IMR-90 (cell line): ENCODE data around the gene CCDC69. TPM values are rescaled to one million over a fixed set of nuclear protein-coding genes. Genes with fewer than 3 reads are reported as not detected.

ENCODE experiments used
- ATAC-seq: fragments of 200-7000 bp; cut with Tn5 transposase; 2 replicates; pipeline ENCODE4 v1.9.1; 2020; ENCODE audit warnings: low read depth, mild to moderate bottlenecking, moderate library complexity
- BruUV-seq: library from RNA; stranded (reverse); fragments of 400-500 nt; replicated peaks from 2 replicates; lab custom pipeline; 2021; lab: Mats Ljungman, UMichigan
- CTCF ChIA-PET: fragments of 300-600 bp; formaldehyde crosslinking; extraction: SDS; loops from one replicate; lab custom pipeline; 2021; ENCODE audit warnings: antibody characterized with exemption; lab: Yijun Ruan, JAX
- POLR2A ChIA-PET: fragments of 300-600 bp; sonication (Branson Sonifier 250); formaldehyde crosslinking; loops from one replicate; lab custom pipeline; 2022; ENCODE audit warnings: antibody characterized with exemption; ENCODE audit not compliant: unreplicated experiment; lab: Charles Lee
- DNase-seq: peaks from one replicate; pipeline ENCODE4 v3.0.0; 2013
- H2AFZ ChIP-seq: replicated peaks from 2 replicates; pipeline ENCODE3; 2013; ENCODE audit warnings: low read length, mild to moderate bottlenecking; ENCODE audit not compliant: poor library complexity
- H2AK5ac ChIP-seq: 2 replicates; pipeline ENCODE4 v1.6.1; 2013; ENCODE audit warnings: low read depth, low read length, inconsistent platforms
- H2AK9ac ChIP-seq: replicated peaks from 2 replicates; pipeline ENCODE3; 2013; ENCODE audit warnings: mild to moderate bottlenecking, low read depth, low read length, moderate library complexity; ENCODE audit not compliant: poor library complexity
- H2BK120ac ChIP-seq: 2 replicates; pipeline ENCODE4 v1.6.1; 2013; ENCODE audit warnings: low read depth, low read length, inconsistent platforms
- H2BK15ac ChIP-seq: 3 replicates; pipeline ENCODE4 v1.6.1; 2013; ENCODE audit warnings: low read depth, low read length, inconsistent platforms
- H2BK20ac ChIP-seq: 2 replicates; pipeline ENCODE4 v1.6.1; 2013; ENCODE audit warnings: low read depth, mild to moderate bottlenecking, inconsistent platforms, low read length, moderate library complexity
- H2BK5ac ChIP-seq: 2 replicates; pipeline ENCODE4 v1.6.1; 2013; ENCODE audit warnings: mild to moderate bottlenecking, low read depth, low read length, inconsistent platforms; ENCODE audit not compliant: poor library complexity, severe bottlenecking
- H3K14ac ChIP-seq: replicated peaks from 2 replicates; pipeline ENCODE4 v1.6.1; 2013; ENCODE audit warnings: low read depth, low read length, inconsistent platforms
- H3K18ac ChIP-seq: 2 replicates; pipeline ENCODE4 v1.6.1; 2013; ENCODE audit warnings: low read depth, low read length, control low read depth
- H3K23ac ChIP-seq: 2 replicates; pipeline ENCODE4 v1.6.1; 2013; ENCODE audit warnings: low read depth, low read length, inconsistent platforms
- H3K27ac ChIP-seq: 2 replicates; pipeline ENCODE4 v1.5.1; 2013; ENCODE audit warnings: mild to moderate bottlenecking, control low read depth, low read length; ENCODE audit not compliant: insufficient read depth
- H3K27me3 ChIP-seq: 2 replicates; pipeline ENCODE4 v1.6.1; 2013; ENCODE audit warnings: low read length; ENCODE audit not compliant: control insufficient read depth, insufficient read depth
- H3K36me3 ChIP-seq: 2 replicates; pipeline ENCODE4 v1.6.1; 2013; ENCODE audit warnings: low read length, mixed read lengths; ENCODE audit not compliant: control insufficient read depth, insufficient read depth
- H3K4ac ChIP-seq: 2 replicates; pipeline ENCODE4 v1.6.1; 2013; ENCODE audit warnings: low read depth, low read length, inconsistent platforms
- H3K4me1 ChIP-seq: 2 replicates; pipeline ENCODE4 v1.6.1; 2013; ENCODE audit warnings: low read length, mixed read lengths; ENCODE audit not compliant: control insufficient read depth, insufficient read depth
- H3K4me2 ChIP-seq: 2 replicates; pipeline ENCODE4 v1.6.1; 2013; ENCODE audit warnings: low read depth, mild to moderate bottlenecking, control low read depth, low read length, moderate library complexity
- H3K4me3 ChIP-seq: 2 replicates; pipeline ENCODE4 v1.5.1; 2013; ENCODE audit warnings: low read depth, mild to moderate bottlenecking, control low read depth, low read length, moderate library complexity; ENCODE audit not compliant: insufficient read depth
- H3K56ac ChIP-seq: 2 replicates; pipeline ENCODE4 v1.6.1; 2013; ENCODE audit warnings: low read length, inconsistent platforms; ENCODE audit not compliant: insufficient read depth; ENCODE audit errors: extremely low read depth
- H3K79me1 ChIP-seq, 2 experiments: 2 replicates each; pipeline ENCODE4 v1.6.1; 2013; ENCODE audit warnings: low read length in 2 of 2, inconsistent platforms in 1 of 2, low read depth in 1 of 2
- H3K9ac ChIP-seq: 2 replicates; pipeline ENCODE4 v1.6.1; 2013; ENCODE audit warnings: low read depth, low read length, control low read depth
- H3K9me1 ChIP-seq: 2 replicates; pipeline ENCODE4 v1.6.1; 2013; ENCODE audit warnings: low read length, inconsistent platforms; ENCODE audit not compliant: insufficient read depth
- H3K9me3 ChIP-seq: 2 replicates; pipeline ENCODE4 v1.6.1; 2013; ENCODE audit warnings: low read length; ENCODE audit not compliant: control insufficient read depth, insufficient read depth
- H4K20me1 ChIP-seq: 2 replicates; pipeline ENCODE4 v1.6.1; 2013; ENCODE audit warnings: low read length, inconsistent platforms; ENCODE audit not compliant: insufficient read depth
- H4K5ac ChIP-seq: 2 replicates; pipeline ENCODE4 v1.6.1; 2013; ENCODE audit warnings: mild to moderate bottlenecking, low read depth, low read length, control low read depth
- H4K8ac ChIP-seq, 2 experiments: 2 replicates each; pipeline ENCODE4 v1.6.1; 2013; ENCODE audit warnings: low read depth in 2 of 2, low read length in 2 of 2, control low read depth in 1 of 2, inconsistent platforms in 1 of 2
- H4K91ac ChIP-seq: 2 replicates; pipeline ENCODE4 v1.6.1; 2013; ENCODE audit warnings: low read depth, low read length, inconsistent platforms; ENCODE audit not compliant: insufficient read depth
- BHLHE40 ChIP-seq: fragments of 150-350 bp; IDR thresholded peaks from 2 replicates; pipeline ENCODE4 v1.6.1; 2016; ENCODE audit warnings: mild to moderate bottlenecking, low read depth, low read length
- CEBPB ChIP-seq: IDR thresholded peaks from 2 replicates; pipeline ENCODE4 v1.6.1; 2012; ENCODE audit warnings: low read depth, low read length, improper control_type of control experiment
- NFE2L2 ChIP-seq: fragments of 150-350 bp; IDR thresholded peaks from 2 replicates; pipeline ENCODE4 v1.6.1; 2016; ENCODE audit warnings: low read depth, mild to moderate bottlenecking, low read length
- RFX5 ChIP-seq: IDR thresholded peaks from 2 replicates; pipeline ENCODE4 v1.8.0; 2012; ENCODE audit warnings: low read depth, mild to moderate bottlenecking, low read length, moderate library complexity
- dilution Hi-C: fragments of 300-500 bp; cut with HindIII; formaldehyde crosslinking; loops from one replicate; pipeline ENCODE4 v1.14.3; 2018; ENCODE audit warnings: low sequenced_read_pairs; ENCODE audit not compliant: unreplicated experiment
- in situ Hi-C: fragments of 300-500 bp; cut with MboI; formaldehyde crosslinking; loops from 3 replicates; pipeline ENCODE4 v1.14.3; 2019; ENCODE audit warnings: low sequenced_read_pairs, inconsistent platforms, mixed read lengths
- intact Hi-C: fragments of 100-400 bp; cut with micrococcal nuclease; formaldehyde crosslinking; loops from 2 replicates; pipeline ENCODE4 v1.10.0; 2022
- polyA plus RNA-seq, 3 experiments: library from polyadenylated mRNA; depleted of rRNA; stranded (reverse); fragments of >200 nt; gene quantifications; 2 replicates each; pipeline ENCODE4 v1.2.3, GENCODE V29; 2012; ENCODE audit warnings: low replicate concordance in 1 of 3
- total RNA-seq: library from RNA; depleted of rRNA; stranded (reverse); fragments of >200 nt; gene quantifications from 2 replicates; pipeline ENCODE4 v1.2.3, GENCODE V29; 2012

The CCDC69 gene
- total and polyA plus RNA-seq, 2 of the 4 experiments (the other 2 are of a cell fraction), result 0.36 to 0.48 TPM

GRCh38 chr5:151231359-151231758, 7.5 kb upstream of the CCDC69 start:
- H3K56ac ChIP-seq, result no peak overlapping the region
- H3K4me1 ChIP-seq, result peaks cover 2% of the 10 kb centered on the region; the same call in 1 of the 2 replicates
- DNase-seq (no peak), ATAC-seq (no peak)
- H3K36me3 ChIP-seq, result no peaks in the 10 kb centered on the region
- H3K9me1 ChIP-seq, result no peaks in the 10 kb centered on the region
- H3K18ac ChIP-seq, result no peak overlapping the region
- ChIA-PET CTCF (no interaction called here), POLR2A (no interaction called here)
- H3K4ac ChIP-seq, result no peak overlapping the region
- no peak for TF ChIP-seq NFE2L2
- TF ChIP-seq BHLHE40, result no peak
- TF ChIP-seq CEBPB, result no peak
- no peak for TF ChIP-seq RFX5
- no peak overlapping the region for H4K91ac ChIP-seq
- H3K4me2 ChIP-seq, result no peak overlapping the region
- no peak overlapping the region for H2BK5ac ChIP-seq
- in situ Hi-C loops (no loop called here), dilution Hi-C loops (no loop called here), intact Hi-C loops (no loop called here)
- no peak overlapping the region for H3K4me3 ChIP-seq
- no peak overlapping the region for H2BK20ac ChIP-seq
- H3K27ac ChIP-seq, result no peak overlapping the region
- H2AK9ac ChIP-seq, result no peak overlapping the region
- H3K9ac ChIP-seq, result no peak overlapping the region
- no peak overlapping the region for H2AFZ ChIP-seq
- H4K20me1 ChIP-seq, result no peaks in the 10 kb centered on the region
- no TSS peak for BruUV-seq
- no peak overlapping the region for H4K5ac ChIP-seq
- no peak overlapping the region for H3K23ac ChIP-seq
- H2BK120ac ChIP-seq, result no peak overlapping the region
- H3K27me3 ChIP-seq, result peaks cover 32% of the 10 kb centered on the region
- H3K79me1 ChIP-seq, result no peaks in the 10 kb centered on the region
- H4K8ac ChIP-seq, result no peak overlapping the region
- H2AK5ac ChIP-seq, result no peak overlapping the region
- H2BK15ac ChIP-seq, result no peak overlapping the region
- no peak overlapping the region for H3K14ac ChIP-seq
- no peaks in the 10 kb centered on the region for H3K9me3 ChIP-seq
